Endothelial cell of umbilical vein (primary cell): ENCODE results near the gene OR10D3. TPM values are rescaled to one million over a fixed set of nuclear protein-coding genes. Genes with fewer than 3 reads are reported as not detected.

Source experiments
- BruUV-seq: library from RNA; stranded (reverse); fragments of 400-500 nt; replicated peaks from 2 replicates; lab custom pipeline; 2021; lab: Mats Ljungman, UMichigan
- CTCF ChIA-PET: fragments of 300-600, 350-600 bp; sonication (Branson Sonifier 250); formaldehyde crosslinking; loops from one replicate; lab custom pipeline; 2021; ENCODE audit warnings: antibody characterized with exemption, inconsistent platforms; lab: Charles Lee
- POLR2A ChIA-PET: fragments of 300-600, 350-600 bp; sonication (Branson Sonifier 250); formaldehyde crosslinking; loops from one replicate; lab custom pipeline; 2021; ENCODE audit warnings: antibody characterized with exemption, inconsistent platforms; lab: Charles Lee
- DNase-seq: peaks from one replicate; pipeline ENCODE4 v3.0.0-alpha.2; 2011; ENCODE audit warnings: low read depth, low spot score
- FAIRE-seq: peaks from 2 replicates; lab custom pipeline; 2011; peaks lifted over from hg19 to GRCh38; lab: Jason Lieb, UNC
- H2AFZ ChIP-seq: 2 replicates; pipeline ENCODE4 v1.6.0; 2012; ENCODE audit warnings: low read depth, low read length, control low read depth, inconsistent platforms
- H3K27ac ChIP-seq: 2 replicates; pipeline ENCODE4 v1.5.1; 2011; ENCODE audit warnings: low read depth, mild to moderate bottlenecking, control low read depth, low read length, moderate library complexity; ENCODE audit not compliant: insufficient read depth
- H3K27me3 ChIP-seq, 2 experiments: 2 replicates each; pipeline versions ENCODE4 v1.6.0 to v1.6.1; 2011; ENCODE audit warnings: low read length in 2 of 2, mixed read lengths in 1 of 2; ENCODE audit not compliant: control insufficient read depth in 2 of 2, insufficient read depth in 2 of 2
- H3K36me3 ChIP-seq, 2 experiments: 2 replicates in 1 of 2; 3 replicates in 1 of 2; pipeline ENCODE4 v1.5.1; 2011; ENCODE audit warnings: low read length in 2 of 2, mild to moderate bottlenecking in 1 of 2, moderate library complexity in 1 of 2; ENCODE audit not compliant: control insufficient read depth in 2 of 2, insufficient read depth in 2 of 2; ENCODE audit errors: extremely low read depth in 1 of 2
- H3K4me1 ChIP-seq: 3 replicates; pipeline ENCODE4 v1.5.1; 2011; ENCODE audit warnings: mild to moderate bottlenecking, low read length; ENCODE audit not compliant: control insufficient read depth, insufficient read depth; ENCODE audit errors: extremely low read depth
- H3K4me2 ChIP-seq: 2 replicates; pipeline ENCODE4 v1.6.1; 2011; ENCODE audit warnings: low read length, control low read depth, mixed read lengths; ENCODE audit not compliant: insufficient read depth
- H3K4me3 ChIP-seq, 3 experiments: fragments of 200-600 bp in 1 of 3; sonication (generic), shearing (Covaris generic) in 1 of 3; replicated peaks in 1 of 3; 2 replicates each; pipeline ENCODE4 v1.5.1; 2011 to 2016; ENCODE audit warnings: control low read depth in 3 of 3, low read length in 3 of 3, mild to moderate bottlenecking in 2 of 3, inconsistent platforms in 1 of 3, low read depth in 1 of 3, moderate library complexity in 1 of 3; ENCODE audit not compliant: insufficient read depth in 1 of 3
- H3K79me2 ChIP-seq: 2 replicates; pipeline ENCODE4 v1.6.0; 2012; ENCODE audit warnings: low read length, inconsistent platforms; ENCODE audit not compliant: control insufficient read depth, insufficient read depth
- H3K9ac ChIP-seq: replicated peaks from 2 replicates; pipeline ENCODE3; 2011; ENCODE audit warnings: low read length, control low read depth; ENCODE audit not compliant: insufficient read depth; ENCODE audit errors: extremely low read depth
- H3K9me1 ChIP-seq: replicated peaks from 3 replicates; pipeline ENCODE4 v1.6.0; 2011; ENCODE audit warnings: mild to moderate bottlenecking, low read length; ENCODE audit not compliant: control insufficient read depth, insufficient read depth; ENCODE audit errors: extremely low read depth
- H3K9me3 ChIP-seq: replicated peaks from 2 replicates; pipeline ENCODE4 v1.5.1; 2012; ENCODE audit warnings: low read length, inconsistent platforms; ENCODE audit not compliant: control insufficient read depth, insufficient read depth
- H4K20me1 ChIP-seq: replicated peaks from 2 replicates; pipeline ENCODE3; 2011; ENCODE audit warnings: mild to moderate bottlenecking, low read length; ENCODE audit not compliant: control insufficient read depth, insufficient read depth; ENCODE audit errors: extremely low read depth
- EZH2 ChIP-seq: IDR thresholded peaks from 2 replicates; pipeline ENCODE4 v1.6.1; 2012; ENCODE audit warnings: borderline replicate concordance, low read depth, mild to moderate bottlenecking, moderate library complexity, low read length, inconsistent platforms; ENCODE audit not compliant: severe bottlenecking
- FOS ChIP-seq: IDR thresholded peaks from 2 replicates; pipeline ENCODE4 v1.6.1; 2011; ENCODE audit warnings: mild to moderate bottlenecking, low read length, moderate library complexity, borderline replicate concordance; ENCODE audit not compliant: insufficient read depth
- GATA2 ChIP-seq: IDR thresholded peaks from 2 replicates; pipeline ENCODE4 v1.7.0; 2011; ENCODE audit warnings: low read depth, mild to moderate bottlenecking, moderate library complexity, mixed read lengths, low read length; ENCODE audit not compliant: insufficient read length, insufficient read depth
- JUN ChIP-seq: IDR thresholded peaks from 2 replicates; pipeline ENCODE4 v1.6.1; 2011; ENCODE audit warnings: borderline replicate concordance, low read depth; ENCODE audit not compliant: insufficient read length, insufficient read depth
- POLR2AphosphoS5 ChIP-seq: IDR thresholded peaks from 2 replicates; pipeline ENCODE4 v1.6.1; 2012; ENCODE audit warnings: low read depth, mild to moderate bottlenecking, control low read depth, low read length, moderate library complexity; ENCODE audit not compliant: insufficient read depth
- dilution Hi-C: fragments of 300-500 bp; cut with MboI; formaldehyde crosslinking; loops from one replicate; pipeline ENCODE4 v1.15.0; 2019; ENCODE audit warnings: low sequenced_read_pairs; ENCODE audit not compliant: extremely low pct_ligation_motif_present
- intact Hi-C: fragments of 100-400 bp; cut with micrococcal nuclease; formaldehyde crosslinking; loops from one replicate; pipeline ENCODE4 v1.10.0; 2022
- polyA plus RNA-seq, 4 experiments: library from polyadenylated mRNA; depleted of rRNA in 3 of 4; stranded (reverse) in 3 of 4; unstranded in 1 of 4; fragments of >200 nt; gene quantifications; 2 replicates each; pipeline versions ENCODE4 v1.2.1 to v1.2.3, GENCODE V29; 2011 to 2012; ENCODE audit warnings: missing spikeins in 1 of 4
- total RNA-seq: library from RNA; stranded (reverse); gene quantifications from 2 replicates; pipeline ENCODE4 v1.2.3, GENCODE V29; 2021
- TF ChIP-seq, protein P1 (sequence below): IDR thresholded peaks from 2 replicates; pipeline ENCODE4 v1.6.1; 2011; ENCODE audit not compliant: insufficient read depth, insufficient read length

The OR10D3 gene
- total and polyA plus RNA-seq, 2 donors (not counting 3 experiments of a cell fraction or from before 2014, with no cell fraction given), result not detected

DNA sequence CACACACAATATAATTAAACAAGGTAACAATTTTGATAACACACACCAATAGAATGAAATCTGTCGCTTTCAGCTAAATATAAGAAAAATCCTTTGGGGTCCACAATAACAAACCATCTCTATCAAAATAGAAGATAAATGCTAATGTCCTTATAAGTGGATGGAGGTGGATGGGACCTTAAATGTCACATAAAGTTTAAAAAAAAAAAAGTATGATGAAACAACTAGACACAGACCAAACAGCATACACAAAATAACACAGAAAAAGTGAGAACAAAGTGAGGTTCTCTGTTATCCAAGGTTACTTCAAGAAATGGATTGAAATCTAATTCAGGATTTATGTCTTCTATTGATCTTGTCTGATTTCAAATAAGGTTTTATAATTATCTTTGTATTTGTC lies 10.5 kb upstream of the OR10D3 start:
- FAIRE-seq (no peak), DNase-seq (no peak)
- H2AFZ ChIP-seq, result no peak overlapping the region
- H3K9me3 ChIP-seq, result no peaks in the 10 kb centered on the region
- H3K27ac ChIP-seq, result no peak overlapping the region
- H3K9ac ChIP-seq, result no peak overlapping the region
- no peak overlapping the region for H3K4me2 ChIP-seq
- ChIA-PET POLR2A (no interaction called here), CTCF (interaction anchor here (1.6 to 3.1 kb wide), 6 partner anchors 10 to 101 kb away, joined by 5 to 23 read pairs (median 12); partner anchors contain the start of gene VWA5A)
- H4K20me1 ChIP-seq, result no peaks in the 10 kb centered on the region
- H3K79me2 ChIP-seq, result no peaks in the 10 kb centered on the region
- H3K36me3 ChIP-seq, result no peaks in the 10 kb centered on the region
- peaks cover 5% of the 10 kb centered on the region for H3K4me1 ChIP-seq
- no peaks in the 10 kb centered on the region for H3K9me1 ChIP-seq
- no peaks in the 10 kb centered on the region for H3K27me3 ChIP-seq
- TF ChIP-seq POLR2AphosphoS5 (no peak), EZH2 (no peak), GATA2 (no peak)
- TF ChIP-seq, protein P1, sequence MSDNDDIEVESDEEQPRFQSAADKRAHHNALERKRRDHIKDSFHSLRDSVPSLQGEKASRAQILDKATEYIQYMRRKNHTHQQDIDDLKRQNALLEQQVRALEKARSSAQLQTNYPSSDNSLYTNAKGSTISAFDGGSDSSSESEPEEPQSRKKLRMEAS, result no peak
- BruUV-seq, result no TSS peak
- dilution Hi-C loops, result no loop called here
- no peak overlapping the region for H3K4me3 ChIP-seq
- intact Hi-C loops, result no loop called here

DNA sequence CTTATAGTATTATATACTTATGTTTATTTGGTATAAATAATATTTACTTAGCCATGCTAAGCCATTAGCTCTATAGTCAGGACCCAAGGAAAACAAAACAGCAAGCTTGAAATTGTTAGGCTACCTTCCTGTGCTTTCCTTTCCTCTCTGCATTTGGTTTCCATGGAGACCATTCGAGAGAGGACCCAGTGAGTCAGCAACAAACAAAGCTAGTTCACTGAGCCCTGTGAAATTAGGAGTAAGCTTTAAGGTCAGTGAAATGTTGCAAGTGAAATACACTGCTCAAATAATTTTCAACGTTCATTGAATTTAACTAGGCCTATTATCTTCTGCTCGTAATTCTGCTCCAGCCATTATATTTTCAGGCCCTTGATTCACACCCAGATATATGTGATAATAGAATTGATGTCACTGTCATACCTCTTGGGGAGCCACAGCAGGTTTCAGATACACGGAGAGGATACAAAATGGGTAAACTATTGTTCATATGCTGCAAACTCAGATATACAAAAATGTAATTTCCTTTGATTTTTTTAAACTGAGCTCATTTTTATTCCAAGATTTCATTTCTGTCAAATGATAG lies 9.1 kb upstream of the OR10D3 start:
- Histone ChIP-seq H3K4me1 (peaks cover 5% of the 10 kb centered on the region), H3K36me3 (no peaks in the 10 kb centered on the region), H3K4me2 (no peak overlapping the region), H3K9me3 (no peaks in the 10 kb centered on the region), H3K79me2 (no peaks in the 10 kb centered on the region), H2AFZ (no peak overlapping the region), H3K27ac (no peak overlapping the region), H3K4me3 (no peak overlapping the region), H3K27me3 (no peaks in the 10 kb centered on the region), H3K9me1 (peaks cover 1% of the 10 kb centered on the region), H3K9ac (no peak overlapping the region), H4K20me1 (no peaks in the 10 kb centered on the region)
- DNase-seq, result peak; percentile 83
- TF ChIP-seq JUN (peak; percentile 4), EZH2 (no peak), FOS (peak; percentile 36), POLR2AphosphoS5 (no peak)
- dilution Hi-C loops, result no loop called here
- peak; percentile 92 for FAIRE-seq
- BruUV-seq, result no TSS peak
- POLR2A ChIA-PET, result no interaction called here
- intact Hi-C loops, result loop anchor here (2.0 kb wide), 1 partner anchor 59 kb away; the partner anchor contains the start of gene VWA5A
- CTCF ChIA-PET, result interaction anchor here (0.7 to 3.1 kb wide), 13 partner anchors 10 to 200 kb away, joined by 3 to 23 read pairs (median 4); partner anchors contain the start of gene VWA5A
